ENCODE data around the gene DRICH1.

GRCh38 chr22:23606204-23607131 is 25.7 kb downstream of the DRICH1 start:
- TF ChIP-seq CTCF (IDR thresholded peaks at IDR 0.05; ENCODE audit: insufficient read depth, low read length, poor library complexity, severe bottlenecking) = no peak
- TF ChIP-seq EZH2phosphoT487 (conservative IDR thresholded peaks at IDR 0.05; ENCODE audit: low read length) = no peak
